Measurements from ENCODE around the gene SEMA3G.

DNA sequence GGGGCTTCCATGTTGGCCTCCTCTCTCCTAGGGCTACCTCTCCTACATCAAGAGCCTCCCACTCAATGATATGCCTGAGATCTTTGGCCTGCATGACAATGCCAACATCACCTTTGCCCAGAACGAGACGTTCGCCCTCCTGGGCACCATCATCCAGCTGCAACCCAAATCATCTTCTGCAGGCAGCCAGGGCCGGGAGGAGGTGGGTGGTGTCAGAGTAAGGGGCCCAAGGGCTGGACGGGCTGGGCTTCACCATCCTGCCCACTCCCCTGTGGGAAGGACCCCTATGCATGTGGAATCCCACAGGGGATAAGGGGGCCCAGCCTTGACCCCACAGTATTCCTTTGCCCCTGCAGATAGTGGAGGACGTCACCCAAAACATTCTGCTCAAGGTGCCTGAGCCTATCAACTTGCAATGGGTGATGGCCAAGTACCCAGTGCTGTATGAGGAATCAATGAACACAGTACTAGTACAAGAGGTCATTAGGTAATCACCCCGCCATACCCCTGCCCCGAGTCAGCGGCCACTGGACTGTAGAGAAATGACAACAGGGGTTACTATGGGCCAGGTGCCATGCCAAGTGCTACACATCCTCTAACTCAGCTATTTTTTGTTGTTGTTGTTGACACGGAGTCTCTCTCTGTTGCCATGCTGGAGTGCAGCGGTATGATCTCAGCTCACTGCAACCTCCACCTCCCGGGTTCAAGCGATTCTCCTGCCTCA is 47.1 kb downstream of the SEMA3G start:
- TF ChIP-seq, protein P1, sequence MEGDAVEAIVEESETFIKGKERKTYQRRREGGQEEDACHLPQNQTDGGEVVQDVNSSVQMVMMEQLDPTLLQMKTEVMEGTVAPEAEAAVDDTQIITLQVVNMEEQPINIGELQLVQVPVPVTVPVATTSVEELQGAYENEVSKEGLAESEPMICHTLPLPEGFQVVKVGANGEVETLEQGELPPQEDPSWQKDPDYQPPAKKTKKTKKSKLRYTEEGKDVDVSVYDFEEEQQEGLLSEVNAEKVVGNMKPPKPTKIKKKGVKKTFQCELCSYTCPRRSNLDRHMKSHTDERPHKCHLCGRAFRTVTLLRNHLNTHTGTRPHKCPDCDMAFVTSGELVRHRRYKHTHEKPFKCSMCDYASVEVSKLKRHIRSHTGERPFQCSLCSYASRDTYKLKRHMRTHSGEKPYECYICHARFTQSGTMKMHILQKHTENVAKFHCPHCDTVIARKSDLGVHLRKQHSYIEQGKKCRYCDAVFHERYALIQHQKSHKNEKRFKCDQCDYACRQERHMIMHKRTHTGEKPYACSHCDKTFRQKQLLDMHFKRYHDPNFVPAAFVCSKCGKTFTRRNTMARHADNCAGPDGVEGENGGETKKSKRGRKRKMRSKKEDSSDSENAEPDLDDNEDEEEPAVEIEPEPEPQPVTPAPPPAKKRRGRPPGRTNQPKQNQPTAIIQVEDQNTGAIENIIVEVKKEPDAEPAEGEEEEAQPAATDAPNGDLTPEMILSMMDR (IDR thresholded peaks at IDR 0.05), result no peak
- no peak for TF ChIP-seq POLR2A (IDR thresholded peaks at IDR 0.05)

All from heart left ventricle (tissue), 13 donors.